Measurements from ENCODE around the gene TNFRSF14. TPM values are rescaled to one million over a fixed set of nuclear protein-coding genes. Genes with fewer than 3 reads are reported as not detected.

Gene TNFRSF14
- total RNA-seq = 55.8 and 177 TPM in 2 replicates

GRCh38 chr1:2556277-2556677 is at the start of gene TNFRSF14:
TSS of gene TNFRSF14 (plus strand) at chr1:2556371. CDS start at chr1:2556665, 294 bp downstream.
- peak; percentile 75 to 80 for DNase-seq (ENCODE audit: low read depth in 2 of 2)

GRCh38 chr1:2506901-2507565 is 49.1 kb upstream of the TNFRSF14 start:
- no peak for DNase-seq (ENCODE audit: low read depth in 2 of 2)

GRCh38 chr1:2507744-2508155 is 48.4 kb upstream of the TNFRSF14 start:
- DNase-seq (ENCODE audit: low read depth in 2 of 2) = no peak

- DNase-seq (ENCODE audit: low read depth in 2 of 2) = no peak
Observed at GRCh38 chr1:2508180-2508579, 48.0 kb upstream of the TNFRSF14 start.

GRCh38 chr1:2508751-2509150 is 47.4 kb upstream of the TNFRSF14 start:
- DNase-seq (ENCODE audit: low read depth in 2 of 2) = no peak

GRCh38 chr1:2509589-2509988 is 46.6 kb upstream of the TNFRSF14 start:
- DNase-seq (ENCODE audit: low read depth in 2 of 2) = no peak

GRCh38 chr1:2510366-2511155 is 45.6 kb upstream of the TNFRSF14 start:
- no peak for DNase-seq (ENCODE audit: low read depth in 2 of 2)

- no peak for DNase-seq (ENCODE audit: low read depth in 2 of 2)
Observed at GRCh38 chr1:2512862-2513421, 43.2 kb upstream of the TNFRSF14 start.

GRCh38 chr1:2513939-2514652 is 42.1 kb upstream of the TNFRSF14 start:
- DNase-seq (ENCODE audit: low read depth in 2 of 2) = no peak

GRCh38 chr1:2514863-2515762 is 41.1 kb upstream of the TNFRSF14 start:
- DNase-seq (ENCODE audit: low read depth in 2 of 2) = no peak

- no peak for DNase-seq (ENCODE audit: low read depth in 2 of 2)
Observed at GRCh38 chr1:2515763-2516080, 40.4 kb upstream of the TNFRSF14 start.

- no peak for DNase-seq (ENCODE audit: low read depth in 2 of 2)
Observed at GRCh38 chr1:2516124-2516523, 40.0 kb upstream of the TNFRSF14 start.

GRCh38 chr1:2516946-2517345 is 39.2 kb upstream of the TNFRSF14 start:
- no peak for DNase-seq (ENCODE audit: low read depth in 2 of 2)

- DNase-seq (ENCODE audit: low read depth in 2 of 2) = no peak
Observed at GRCh38 chr1:2517966-2518365, 38.2 kb upstream of the TNFRSF14 start.

GRCh38 chr1:2518528-2518927 is 37.6 kb upstream of the TNFRSF14 start:
- no peak for DNase-seq (ENCODE audit: low read depth in 2 of 2)

- no peak for DNase-seq (ENCODE audit: low read depth in 2 of 2)
Observed at GRCh38 chr1:2519029-2519685, 37.0 kb upstream of the TNFRSF14 start.

GRCh38 chr1:2519729-2520128 is 36.4 kb upstream of the TNFRSF14 start:
- DNase-seq (ENCODE audit: low read depth in 2 of 2) = no peak

GRCh38 chr1:2520206-2520605 is 36.0 kb upstream of the TNFRSF14 start:
- DNase-seq (ENCODE audit: low read depth in 2 of 2) = no peak

- no peak for DNase-seq (ENCODE audit: low read depth in 2 of 2)
Observed at GRCh38 chr1:2520806-2521205, 35.4 kb upstream of the TNFRSF14 start.

- no peak for DNase-seq (ENCODE audit: low read depth in 2 of 2)
Observed at GRCh38 chr1:2522230-2522629, 33.9 kb upstream of the TNFRSF14 start.
